ENCODE data around the gene WDR82. TPM values are rescaled to one million over a fixed set of nuclear protein-coding genes. Genes with fewer than 3 reads are reported as not detected.
A peak's percentile ranks its signal among the peaks of the same experiment; 100 is the strongest.

The WDR82 gene
- total RNA-seq, 1 donor from 2014 or later = 96.8 TPM

DNA sequence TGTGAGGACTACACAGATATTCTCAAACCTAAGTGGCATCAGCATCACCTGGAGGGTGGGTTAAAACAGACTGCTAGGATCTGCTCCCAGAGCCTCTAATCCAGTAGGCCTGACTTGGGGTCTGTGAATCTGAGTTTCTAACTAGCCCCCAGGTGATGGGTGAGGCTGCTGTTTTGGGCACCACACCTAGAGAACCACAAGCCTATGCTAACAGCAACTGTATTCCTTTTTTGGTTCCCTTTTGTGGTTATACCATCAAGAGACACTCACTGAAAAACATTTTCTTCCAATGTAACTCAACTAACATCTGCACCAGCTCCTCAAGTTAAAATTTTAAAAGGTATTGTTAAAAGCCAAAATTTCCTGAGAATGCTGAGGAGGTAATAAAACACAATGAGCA, 16.0 kb downstream of the WDR82 start:
- no peaks in the 10 kb centered on the region for H3K4me1 Mint-ChIP-seq (ENCODE audit: unreplicated experiment)
- no peak for DNase-seq (ENCODE audit: extremely low spot score, unreplicated experiment)
- no peak overlapping the region for H3K27ac Mint-ChIP-seq
- H3K9me3 Mint-ChIP-seq = no peaks in the 10 kb centered on the region
- no peaks in the 10 kb centered on the region for H3K27me3 Mint-ChIP-seq
- H3K4me3 Mint-ChIP-seq = no peak overlapping the region
- H3K36me3 Mint-ChIP-seq = peaks cover 55% of the 10 kb centered on the region
- TF ChIP-seq, protein P1, sequence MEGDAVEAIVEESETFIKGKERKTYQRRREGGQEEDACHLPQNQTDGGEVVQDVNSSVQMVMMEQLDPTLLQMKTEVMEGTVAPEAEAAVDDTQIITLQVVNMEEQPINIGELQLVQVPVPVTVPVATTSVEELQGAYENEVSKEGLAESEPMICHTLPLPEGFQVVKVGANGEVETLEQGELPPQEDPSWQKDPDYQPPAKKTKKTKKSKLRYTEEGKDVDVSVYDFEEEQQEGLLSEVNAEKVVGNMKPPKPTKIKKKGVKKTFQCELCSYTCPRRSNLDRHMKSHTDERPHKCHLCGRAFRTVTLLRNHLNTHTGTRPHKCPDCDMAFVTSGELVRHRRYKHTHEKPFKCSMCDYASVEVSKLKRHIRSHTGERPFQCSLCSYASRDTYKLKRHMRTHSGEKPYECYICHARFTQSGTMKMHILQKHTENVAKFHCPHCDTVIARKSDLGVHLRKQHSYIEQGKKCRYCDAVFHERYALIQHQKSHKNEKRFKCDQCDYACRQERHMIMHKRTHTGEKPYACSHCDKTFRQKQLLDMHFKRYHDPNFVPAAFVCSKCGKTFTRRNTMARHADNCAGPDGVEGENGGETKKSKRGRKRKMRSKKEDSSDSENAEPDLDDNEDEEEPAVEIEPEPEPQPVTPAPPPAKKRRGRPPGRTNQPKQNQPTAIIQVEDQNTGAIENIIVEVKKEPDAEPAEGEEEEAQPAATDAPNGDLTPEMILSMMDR (conservative IDR thresholded peaks at IDR 0.05) = no peak

DNA sequence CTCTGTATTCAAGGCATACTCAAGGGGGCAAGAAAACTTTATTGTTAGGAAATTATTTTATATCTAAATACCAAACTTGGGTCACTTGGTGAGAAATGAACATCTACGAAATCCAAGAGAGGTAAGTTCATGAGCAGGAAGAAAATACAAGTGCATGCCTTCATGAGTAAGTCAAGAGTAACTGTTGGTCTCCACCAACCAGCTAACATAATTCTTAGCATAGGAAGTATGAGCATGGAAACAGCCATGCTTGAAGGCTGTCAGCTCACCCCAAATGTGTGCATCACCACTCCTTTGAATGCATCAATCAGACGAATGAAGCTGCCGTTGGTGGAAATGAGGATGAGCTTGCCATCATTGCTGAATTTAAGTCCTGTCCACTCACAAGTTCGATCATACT, 19.0 kb downstream of the WDR82 start:
- DNase-seq (ENCODE audit: extremely low spot score, unreplicated experiment) = no peak
- H3K27me3 Mint-ChIP-seq = no peaks in the 10 kb centered on the region
- TF ChIP-seq, protein P1 (conservative IDR thresholded peaks at IDR 0.05) = no peak
- no peak overlapping the region for H3K4me3 Mint-ChIP-seq
- H3K4me1 Mint-ChIP-seq (ENCODE audit: unreplicated experiment) = no peaks in the 10 kb centered on the region
- no peaks in the 10 kb centered on the region for H3K9me3 Mint-ChIP-seq
- H3K36me3 Mint-ChIP-seq = peaks cover 50% of the 10 kb centered on the region
- H3K27ac Mint-ChIP-seq = peak overlapping the region; percentile 61

DNA sequence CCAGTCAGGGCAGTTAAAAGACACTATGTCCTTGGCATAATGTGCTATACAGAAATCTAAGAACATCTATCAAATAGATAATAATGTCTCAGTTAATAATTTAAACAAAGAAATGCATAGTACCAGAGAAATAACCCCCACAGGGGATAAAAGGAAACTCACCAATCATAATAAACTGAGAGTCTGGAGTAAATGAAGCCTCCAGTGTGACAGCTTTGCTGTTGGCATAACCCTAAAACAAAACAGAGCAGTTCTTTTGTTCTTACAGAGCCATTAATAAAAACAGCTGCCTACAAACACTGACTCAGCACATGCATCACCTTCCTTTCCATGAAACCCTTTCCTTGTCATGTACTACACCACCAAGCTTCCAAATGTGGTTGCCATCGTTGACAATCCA, 19.4 kb downstream of the WDR82 start:
- no peak overlapping the region for H3K4me3 Mint-ChIP-seq
- H3K27ac Mint-ChIP-seq = peak overlapping the region; percentile 61
- H3K4me1 Mint-ChIP-seq (ENCODE audit: unreplicated experiment) = no peaks in the 10 kb centered on the region
- TF ChIP-seq, protein P1 (conservative IDR thresholded peaks at IDR 0.05) = no peak
- no peaks in the 10 kb centered on the region for H3K9me3 Mint-ChIP-seq
- no peak for DNase-seq (ENCODE audit: extremely low spot score, unreplicated experiment)
- H3K36me3 Mint-ChIP-seq = peaks cover 50% of the 10 kb centered on the region
- H3K27me3 Mint-ChIP-seq = no peaks in the 10 kb centered on the region

- no peak for DNase-seq (ENCODE audit: extremely low spot score, unreplicated experiment)
- Mint-ChIP-seq H3K27ac (no peak overlapping the region), H3K4me3 (no peak overlapping the region), H3K9me3 (no peaks in the 10 kb centered on the region), H3K36me3 (peaks cover 47% of the 10 kb centered on the region), H3K4me1 (ENCODE audit: unreplicated experiment) (peaks cover 3% of the 10 kb centered on the region), H3K27me3 (no peaks in the 10 kb centered on the region)
- TF ChIP-seq, protein P1 (conservative IDR thresholded peaks at IDR 0.05) = no peak
Measured at GRCh38 chr3:52257911-52258310, 20.5 kb downstream of the WDR82 start.

- Mint-ChIP-seq H3K27ac (peak overlapping the region; percentile 18), H3K36me3 (peaks cover 41% of the 10 kb centered on the region), H3K4me1 (ENCODE audit: unreplicated experiment) (peaks cover 4% of the 10 kb centered on the region), H3K9me3 (no peaks in the 10 kb centered on the region), H3K27me3 (no peaks in the 10 kb centered on the region), H3K4me3 (no peak overlapping the region)
- TF ChIP-seq, protein P1 (conservative IDR thresholded peaks at IDR 0.05) = no peak
- DNase-seq (ENCODE audit: extremely low spot score, unreplicated experiment) = no peak
Measured at GRCh38 chr3:52256622-52257021, 21.8 kb downstream of the WDR82 start.

DNA sequence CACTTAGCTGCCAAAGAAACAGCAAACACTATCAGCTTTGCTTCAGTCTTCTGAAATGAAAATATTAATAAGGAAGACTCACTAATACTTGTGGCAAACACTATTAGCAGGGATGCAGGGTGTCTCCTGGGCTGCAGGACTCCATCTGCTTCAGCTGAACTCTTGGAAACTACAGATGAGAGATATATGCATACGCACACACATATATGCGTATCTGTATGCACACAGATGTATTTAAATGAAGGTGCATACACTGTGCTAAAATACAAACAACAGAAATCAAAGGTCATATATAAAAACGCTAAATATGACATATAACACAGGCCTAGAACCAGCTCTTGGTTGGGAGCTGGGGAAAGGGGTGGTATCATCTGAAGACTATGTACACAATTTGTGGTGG, 22.3 kb downstream of the WDR82 start:
- Mint-ChIP-seq H3K27ac (no peak overlapping the region), H3K4me3 (no peak overlapping the region), H3K9me3 (no peaks in the 10 kb centered on the region), H3K36me3 (peaks cover 40% of the 10 kb centered on the region), H3K27me3 (no peaks in the 10 kb centered on the region), H3K4me1 (ENCODE audit: unreplicated experiment) (peaks cover 4% of the 10 kb centered on the region)
- DNase-seq (ENCODE audit: extremely low spot score, unreplicated experiment) = no peak
- TF ChIP-seq, protein P1 (conservative IDR thresholded peaks at IDR 0.05) = no peak

Measured in type B pancreatic cell (in vitro differentiated cells).